GM23248 (cell line): Measurements from ENCODE around the gene MTG2.

ENCODE experiments used
- EZH2 ChIP-seq: fragments of 200-600 bp; sonication (generic); IDR thresholded peaks from 2 replicates; pipeline ENCODE4 v1.6.1; 2018; ENCODE audit warnings: antibody characterized with exemption, mild to moderate bottlenecking; ENCODE audit not compliant: insufficient read depth, poor library complexity, severe bottlenecking
- EZH2phosphoT487 ChIP-seq: fragments of 200-600 bp; sonication (generic); IDR thresholded peaks from 2 replicates; pipeline ENCODE4 v1.6.1; 2018; ENCODE audit warnings: antibody characterized with exemption, moderate library complexity, mild to moderate bottlenecking, low read depth; ENCODE audit not compliant: insufficient read depth

GRCh38 chr20:62235777-62236157 is 52.9 kb downstream of the MTG2 start:
- TF ChIP-seq EZH2: no peak
- no peak for TF ChIP-seq EZH2phosphoT487
